IPS DF 4.7 (cell line): ENCODE results near the gene WLS.
"Not testable (repeated sequence)": the region's sequence is repeated elsewhere in the genome, so short reads cannot be mapped to it uniquely, and the experiment has no call there.

Source experiments
- DNase-seq: peaks from one replicate; pipeline ENCODE4 v3.0.0-alpha.2; 2013; ENCODE audit warnings: low spot score; ENCODE audit errors: extremely low read depth

WLS gene

DNA sequence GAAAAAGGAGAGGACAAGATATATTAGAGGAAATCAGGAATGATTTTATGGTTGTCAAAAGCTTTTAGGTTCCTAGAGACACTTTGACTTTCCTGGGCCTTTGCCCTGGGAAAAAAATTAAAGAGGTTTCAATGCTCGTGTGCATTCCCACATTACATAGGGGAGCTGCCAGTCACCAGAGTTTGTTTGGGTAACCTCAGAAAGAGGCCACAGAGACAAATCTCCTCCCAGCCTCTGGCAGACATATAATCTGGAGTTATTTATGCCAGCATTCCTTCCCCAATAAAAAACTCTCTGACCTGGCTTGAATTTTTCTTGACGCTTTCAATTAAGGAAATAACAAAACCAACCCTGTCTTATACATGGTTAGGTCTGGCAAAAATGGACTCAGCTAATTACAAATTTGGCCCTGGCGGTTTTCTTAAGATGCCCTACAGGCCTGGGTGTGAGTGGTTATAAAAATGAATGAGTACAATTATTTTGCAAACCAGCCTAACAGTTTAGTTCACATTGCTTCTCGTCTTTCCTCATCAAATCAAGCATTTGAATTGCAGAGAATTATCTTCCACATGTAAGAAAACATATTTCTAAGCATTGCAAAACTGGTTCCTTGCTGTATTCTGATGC lies 63.7 kb downstream of the WLS start:
- DNase-seq: no peak

DNA sequence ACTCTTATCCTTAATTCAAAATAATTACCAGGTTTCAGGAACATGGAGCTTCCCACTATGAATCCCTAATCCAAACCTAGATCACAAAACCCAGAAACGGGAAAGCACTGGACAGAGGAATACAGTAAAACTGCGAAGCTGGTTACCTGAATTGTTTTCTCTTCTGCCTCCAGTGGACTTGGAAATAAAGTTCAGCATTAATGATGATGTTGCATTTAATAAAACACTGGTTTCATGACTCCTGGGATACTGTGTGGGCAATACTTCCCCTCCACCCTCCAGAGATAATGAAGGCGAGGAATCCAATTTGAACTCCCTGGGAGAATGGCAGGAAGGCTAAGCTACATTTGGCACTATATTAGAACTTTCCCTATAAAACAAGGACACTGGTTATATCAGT lies 65.1 kb downstream of the WLS start:
- DNase-seq: no peak

DNA sequence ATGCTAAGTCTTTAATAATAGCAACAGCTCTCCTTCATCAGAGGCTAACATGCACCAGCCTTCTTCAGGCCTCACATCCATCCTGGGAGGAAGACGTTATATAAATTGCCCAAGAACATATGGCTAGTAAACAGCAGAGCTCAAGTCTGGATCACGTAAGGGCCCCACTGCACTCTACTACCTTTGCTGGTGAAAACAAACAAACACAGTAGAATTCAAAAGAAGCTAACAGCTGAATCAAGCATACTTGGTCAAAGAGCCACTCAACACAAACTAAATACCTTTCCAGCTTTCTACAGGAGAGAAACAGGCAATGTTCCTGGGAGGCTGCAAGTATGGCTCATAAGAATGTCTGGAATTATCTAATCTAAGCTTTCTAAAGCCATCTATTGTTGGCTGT lies 66.0 kb downstream of the WLS start:
- DNase-seq: no peak

DNA sequence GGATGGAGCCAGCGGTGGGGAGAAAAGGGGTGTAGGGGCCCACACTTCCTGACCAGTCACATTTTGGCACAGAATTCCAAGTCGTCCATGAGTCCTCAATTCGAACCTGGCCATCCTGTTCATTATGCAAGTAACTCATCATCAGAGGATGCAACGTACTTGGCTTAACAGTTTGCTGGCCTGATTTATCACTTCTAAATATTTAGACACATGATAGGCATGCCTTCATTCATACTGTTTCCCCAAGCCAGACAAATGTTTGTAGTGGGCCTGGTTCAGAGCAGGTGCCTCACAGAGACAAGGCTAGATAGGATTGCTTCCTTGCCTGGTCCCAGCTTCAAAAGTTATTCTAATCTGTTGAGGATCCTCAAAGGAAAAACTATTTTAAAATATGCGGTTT lies 66.7 kb downstream of the WLS start:
- DNase-seq: no peak

DNA sequence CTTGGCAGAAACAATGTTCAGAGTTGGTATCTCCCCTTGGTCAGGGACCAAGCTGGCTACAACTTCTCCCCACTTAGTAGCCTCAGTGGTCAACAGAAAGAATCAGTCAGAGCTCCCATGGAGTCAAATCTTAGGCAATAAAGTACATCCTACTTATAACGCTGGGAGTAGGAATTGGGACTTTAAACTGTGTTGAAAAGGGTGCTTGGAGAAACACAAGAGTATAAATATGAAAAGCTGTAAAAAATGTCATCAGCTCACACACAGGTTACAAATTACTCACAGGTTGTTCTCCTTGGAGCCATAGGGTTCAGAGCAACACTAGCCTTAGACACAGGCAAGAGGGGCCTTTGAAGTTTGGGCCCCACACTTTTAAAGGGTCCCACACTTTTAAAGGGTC lies 67.4 kb downstream of the WLS start:
- DNase-seq: no peak

DNA sequence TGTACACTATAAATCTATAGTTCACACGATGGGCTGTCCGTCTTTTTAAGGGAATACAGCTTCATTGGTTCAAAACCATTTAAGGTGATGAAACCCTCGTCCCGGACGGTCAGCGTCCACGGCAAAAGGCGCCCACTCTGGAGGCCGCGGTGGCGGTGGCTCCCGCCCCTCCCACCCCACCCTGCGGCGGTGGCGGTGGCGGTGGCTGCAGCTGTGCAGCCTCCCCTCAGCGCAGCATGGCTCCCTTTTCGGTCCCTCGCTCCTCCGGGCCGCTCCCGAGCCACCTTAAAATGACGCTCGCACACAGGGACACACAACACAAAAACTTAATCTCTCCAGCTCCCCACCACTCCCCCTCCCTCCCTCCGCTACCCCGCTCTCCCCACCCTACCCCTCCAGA lies 69.1 kb downstream of the WLS start:
- DNase-seq: no peak

DNA sequence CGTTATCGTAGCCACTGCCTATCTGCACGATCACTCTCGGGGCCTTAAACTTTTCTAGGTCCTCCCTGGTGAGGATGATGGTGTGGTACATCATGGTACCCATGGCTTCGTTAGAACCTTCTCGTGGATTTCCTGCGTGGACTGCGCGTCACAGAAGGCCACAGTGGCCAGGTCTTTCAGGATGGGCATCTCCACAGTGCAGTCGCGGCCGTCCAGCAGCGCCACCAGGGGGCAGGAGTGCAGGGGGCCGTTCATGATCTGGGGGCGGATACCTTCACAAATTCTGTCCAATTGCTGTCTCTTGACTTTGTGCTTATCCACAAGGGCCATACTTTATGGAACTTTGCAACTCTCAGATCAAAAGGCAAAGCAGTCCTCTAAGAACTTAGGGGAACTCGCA lies 69.6 kb downstream of the WLS start:
- DNase-seq: no peak

DNA sequence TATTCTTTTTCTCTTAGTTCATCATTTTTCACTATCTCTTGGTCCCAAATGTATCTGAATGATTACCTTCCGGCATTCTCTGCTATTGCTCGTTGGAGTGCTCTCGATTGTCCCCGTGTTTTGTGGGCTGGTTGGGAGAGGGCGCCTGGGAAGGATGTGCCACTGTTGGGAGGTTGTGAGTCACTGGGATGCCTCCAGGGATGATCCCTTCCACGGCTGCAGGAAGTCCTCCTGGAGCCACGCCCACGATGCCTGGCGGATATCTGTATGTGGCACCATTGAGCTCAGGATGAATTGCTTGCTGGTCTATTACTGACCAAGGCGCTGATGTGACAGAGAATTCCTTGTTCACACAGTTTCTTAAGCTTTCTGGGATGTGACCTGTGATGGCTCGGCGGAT lies 70.7 kb downstream of the WLS start:
- not testable (repeated sequence) for DNase-seq

DNA sequence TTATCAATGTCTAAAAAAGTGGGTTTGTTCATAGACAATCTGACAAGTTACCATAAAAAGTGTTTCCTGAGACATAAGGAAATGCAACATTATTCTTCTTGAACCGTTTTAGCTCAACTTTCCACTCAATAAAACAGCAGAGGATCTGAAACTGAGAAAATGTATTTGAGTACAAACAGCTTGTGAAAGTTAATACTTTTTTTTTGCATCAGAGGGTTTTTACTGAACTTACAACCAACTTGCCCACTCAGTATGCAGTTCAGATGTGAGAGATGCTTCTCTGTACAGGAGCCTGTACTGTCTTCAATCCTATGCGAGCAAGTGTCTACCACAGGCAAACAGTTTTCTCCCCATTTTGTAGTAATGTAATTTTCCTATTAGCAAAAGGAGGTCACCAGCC lies 71.4 kb downstream of the WLS start:
- DNase-seq: not testable (repeated sequence)

DNA sequence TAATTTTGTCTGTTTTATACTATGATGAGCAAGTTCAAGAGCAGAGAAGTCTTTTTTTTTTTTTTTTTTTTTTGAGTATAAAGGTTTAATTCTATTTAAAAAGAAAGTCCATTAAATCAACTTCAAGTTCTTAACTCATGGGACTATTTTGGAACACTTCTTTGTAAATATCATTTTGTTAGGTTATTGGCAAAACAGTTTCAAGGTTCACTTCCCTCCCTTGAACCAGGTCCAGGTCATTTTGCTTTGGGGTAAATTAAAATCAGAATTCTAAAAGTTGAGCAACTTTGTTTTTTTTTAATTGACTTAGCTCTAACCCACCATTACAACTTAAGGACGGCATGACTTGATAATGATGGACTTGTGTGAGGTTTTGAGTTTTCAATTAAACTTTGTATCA lies 72.3 kb downstream of the WLS start:
- DNase-seq: no peak

DNA sequence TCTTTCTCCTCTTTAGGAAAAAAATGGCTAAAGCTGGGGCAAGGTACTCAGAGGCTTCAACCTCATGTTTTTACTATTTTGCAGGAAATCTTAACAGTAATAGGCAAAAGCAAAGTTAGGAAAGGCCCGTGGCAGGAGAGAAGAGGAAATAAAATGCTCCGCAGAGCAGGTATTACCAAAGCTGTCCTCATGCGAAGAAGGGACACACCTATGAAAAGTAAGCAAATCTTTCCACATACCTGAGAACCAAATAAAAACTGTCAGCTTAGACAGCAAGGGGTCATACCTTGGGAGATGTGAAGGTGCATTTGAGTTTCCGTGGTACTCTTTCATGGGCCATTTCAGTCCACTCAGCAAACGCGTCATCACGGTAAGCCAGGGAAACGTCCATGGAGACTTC lies 73.5 kb downstream of the WLS start:
- DNase-seq: no peak

DNA sequence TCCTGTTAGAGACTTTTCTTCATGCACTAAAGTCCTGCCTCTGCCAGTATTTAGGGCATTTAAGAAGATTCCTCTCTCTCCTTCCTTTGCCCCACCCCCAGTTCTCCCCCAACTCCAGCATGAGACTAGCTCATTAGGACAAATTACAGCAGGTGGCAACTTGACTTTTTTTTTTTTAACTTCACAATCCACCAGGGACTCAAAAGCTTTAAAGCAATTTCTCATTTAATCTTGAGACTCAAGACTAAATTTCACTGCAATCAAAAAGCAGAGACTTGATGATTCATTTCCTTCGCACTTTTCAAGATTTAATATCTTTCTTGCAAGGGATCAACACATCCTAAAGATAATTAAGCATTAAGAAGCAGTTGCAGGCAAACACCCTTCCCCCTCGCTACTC lies 74.9 kb downstream of the WLS start:
- no peak for DNase-seq

DNA sequence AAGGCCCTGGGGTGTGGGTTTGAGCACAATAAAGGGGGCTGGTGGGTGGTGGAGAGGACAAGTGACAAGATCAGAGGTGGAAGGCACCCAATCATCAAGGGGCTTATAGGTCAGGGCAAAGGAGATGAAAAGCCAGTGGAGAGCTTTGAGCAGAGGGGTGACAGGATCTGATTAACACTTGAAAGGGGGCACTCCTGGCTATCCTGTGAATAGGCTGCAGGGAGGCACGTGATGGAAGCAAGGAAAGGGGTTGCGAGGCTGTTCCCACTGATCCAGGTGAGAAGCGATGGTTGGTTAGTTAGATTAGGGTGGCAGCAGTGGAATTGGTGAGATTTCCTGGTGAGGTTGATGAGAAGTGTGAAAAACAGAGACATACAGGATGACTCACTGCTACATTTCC lies 80.6 kb downstream of the WLS start:
- no peak for DNase-seq

DNA sequence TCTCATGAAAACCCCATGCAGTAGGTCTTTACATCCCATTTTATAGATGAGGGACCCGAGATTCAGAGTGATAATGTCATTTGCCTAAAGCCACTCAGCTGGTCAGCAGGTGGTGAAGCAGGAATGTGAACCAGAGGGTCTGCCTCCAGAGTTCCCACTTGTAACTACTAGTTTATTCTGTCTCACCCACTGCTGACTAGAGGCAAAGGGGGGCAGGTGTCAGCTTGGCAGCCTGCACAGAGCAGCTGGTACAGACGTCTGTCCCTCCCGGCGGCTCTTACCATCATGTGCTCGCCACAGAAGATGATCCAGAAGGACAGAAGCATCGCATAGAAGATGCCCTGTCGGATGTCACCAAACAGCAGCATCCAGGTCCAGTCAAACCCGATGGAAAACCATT lies 82.4 kb downstream of the WLS start:
- DNase-seq: no peak

DNA sequence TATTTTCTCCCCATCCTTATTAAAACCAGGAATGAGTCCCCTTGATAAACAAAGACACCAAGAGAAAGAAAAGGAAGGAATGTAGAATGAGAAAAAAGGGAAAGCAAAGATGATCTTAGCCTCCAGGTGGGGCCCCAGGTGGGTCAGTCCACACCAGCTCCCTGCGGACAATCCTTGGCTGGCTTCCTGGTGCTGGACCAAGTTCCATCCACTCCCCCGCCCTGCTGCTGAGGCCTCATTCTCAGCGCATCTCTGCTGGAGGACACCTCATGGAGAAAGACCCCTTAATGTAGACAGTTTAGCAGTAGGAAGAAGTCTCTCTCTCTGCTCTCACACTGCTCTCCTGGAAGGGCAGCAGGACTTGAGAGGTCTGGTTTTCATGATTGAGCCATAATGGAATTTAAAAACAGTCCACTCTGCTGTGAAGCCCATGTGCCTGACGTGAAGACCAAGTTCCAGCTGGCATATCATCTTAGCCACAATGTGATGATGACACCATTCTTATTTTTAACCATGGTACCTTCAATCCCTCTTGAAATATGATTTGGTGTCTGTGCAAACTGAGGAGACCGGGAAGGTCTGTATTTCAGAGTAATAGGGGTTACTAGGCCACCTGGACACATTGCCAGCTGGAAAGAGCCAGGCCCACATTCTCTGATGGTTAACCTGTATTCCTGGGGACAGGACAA lies 83.1 kb downstream of the WLS start:
- DNase-seq: no peak

DNA sequence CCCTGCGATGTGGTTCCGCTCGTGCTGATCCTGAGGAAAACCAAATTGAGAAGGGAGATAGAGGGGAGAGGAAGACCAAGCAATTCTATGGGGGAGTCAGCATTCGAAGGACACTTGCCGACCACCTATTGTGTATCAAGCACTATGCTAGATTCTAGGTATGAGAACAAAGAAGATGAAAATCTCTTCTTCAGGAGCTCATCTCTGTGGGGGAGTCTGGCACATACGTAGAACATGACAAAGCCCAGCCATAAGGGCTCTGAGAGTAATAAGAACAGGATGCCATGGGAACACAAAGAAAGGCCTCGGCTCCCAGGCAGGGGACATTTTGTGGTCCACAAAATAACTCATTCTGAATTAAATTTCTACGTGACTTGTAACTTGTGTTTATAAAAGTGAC lies 83.7 kb downstream of the WLS start:
- DNase-seq: no peak

DNA sequence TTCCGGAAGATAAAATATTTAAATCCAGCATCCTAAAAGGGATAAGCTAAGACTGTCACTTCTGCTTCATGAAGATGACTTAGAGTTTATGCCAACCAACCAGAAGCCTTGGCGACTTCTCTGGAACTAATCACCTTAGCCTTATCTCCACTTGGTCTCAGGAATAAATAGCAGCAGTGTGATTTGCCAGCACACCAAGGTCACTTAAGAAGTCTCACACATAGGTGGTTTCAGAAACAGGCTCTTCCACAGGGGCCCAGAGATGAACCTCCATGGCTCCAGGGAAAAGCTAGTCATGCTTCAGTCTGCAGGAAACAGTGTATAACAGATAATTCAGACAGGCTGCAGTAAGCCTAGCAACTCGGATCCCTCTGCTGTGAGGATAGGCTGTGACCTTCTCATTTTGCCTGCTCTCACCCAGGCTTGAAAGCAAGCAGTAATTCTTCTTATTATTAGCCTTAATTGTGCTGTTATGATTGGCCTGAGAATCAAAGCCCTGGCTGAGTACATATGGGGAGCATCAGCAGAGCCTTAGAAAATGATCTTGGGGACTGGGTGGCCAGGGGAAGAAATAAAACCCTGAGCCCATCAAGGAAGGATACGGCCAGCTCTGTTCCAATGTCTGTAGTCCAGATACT lies 84.7 kb downstream of the WLS start:
- DNase-seq: no peak

DNA sequence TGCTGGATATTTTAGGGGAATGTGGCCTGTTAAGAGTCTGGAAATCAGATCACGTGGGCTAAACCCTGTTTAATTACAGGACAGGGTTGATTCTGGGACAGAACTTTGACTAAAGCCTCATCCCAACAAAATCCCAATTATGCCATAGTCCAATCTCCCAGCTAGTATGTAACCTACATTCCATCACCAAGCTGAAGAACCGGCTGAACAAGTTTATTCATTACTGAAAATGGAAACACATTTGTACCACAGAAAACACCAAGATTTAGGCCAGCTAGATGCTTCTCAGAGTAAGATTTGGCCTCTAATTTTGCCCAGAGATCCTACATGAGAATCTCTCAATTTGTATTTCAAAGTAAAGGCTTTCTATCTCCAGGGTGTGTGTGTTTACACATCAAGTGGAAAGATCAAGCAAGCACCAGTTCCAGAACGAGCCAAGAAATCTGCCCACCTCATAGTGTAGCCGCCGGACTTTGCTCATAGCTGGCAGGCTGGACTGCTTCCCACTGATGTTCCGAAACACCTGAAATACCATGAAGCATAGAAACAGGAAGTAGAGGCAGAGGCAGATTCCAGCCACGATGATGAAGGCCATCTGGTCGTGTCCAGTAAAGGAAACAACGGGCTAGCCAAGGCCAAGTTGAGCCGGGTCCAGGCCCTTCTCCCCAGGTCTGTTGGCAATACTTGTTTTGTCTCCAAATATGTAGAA lies 86.8 kb downstream of the WLS start:
- no peak for DNase-seq

DNA sequence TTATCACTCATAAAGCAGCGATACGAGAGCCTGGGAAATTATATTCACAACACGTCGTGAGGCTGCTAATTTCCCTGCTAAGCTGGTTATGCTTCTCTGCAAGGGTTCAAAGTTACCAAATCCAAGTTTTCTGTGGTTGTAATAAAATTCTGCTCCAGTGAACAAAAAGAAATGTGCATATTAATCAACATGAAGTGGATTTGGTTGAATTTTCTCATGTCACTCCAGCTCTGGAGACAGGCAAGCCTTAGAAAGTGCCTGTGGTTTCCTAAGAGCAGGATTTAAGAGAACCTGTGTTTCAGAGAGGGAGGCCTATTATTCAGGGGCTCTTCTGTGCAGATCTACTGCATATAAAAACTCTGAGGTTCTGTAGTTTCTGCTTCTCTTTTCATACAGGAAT lies 87.5 kb downstream of the WLS start:
- no peak for DNase-seq

DNA sequence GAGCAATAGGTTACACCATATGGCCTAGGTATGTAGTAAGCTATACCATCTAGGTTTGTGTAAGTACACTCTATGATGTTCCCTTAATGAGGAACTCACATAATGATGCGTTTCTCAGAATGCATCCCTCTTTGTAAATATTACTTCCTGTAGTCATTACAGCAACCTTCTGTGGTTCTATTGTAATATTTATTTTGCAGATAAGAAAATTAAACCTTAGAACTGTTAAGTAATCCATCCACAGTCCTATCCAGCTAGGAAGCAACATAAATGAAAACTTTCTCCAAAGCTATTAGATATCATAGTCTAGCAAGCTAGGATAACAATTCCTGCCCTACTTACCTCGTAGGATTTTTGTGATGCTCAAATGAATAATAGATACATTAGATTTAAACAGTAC lies 88.7 kb downstream of the WLS start:
- no peak for DNase-seq

DNA sequence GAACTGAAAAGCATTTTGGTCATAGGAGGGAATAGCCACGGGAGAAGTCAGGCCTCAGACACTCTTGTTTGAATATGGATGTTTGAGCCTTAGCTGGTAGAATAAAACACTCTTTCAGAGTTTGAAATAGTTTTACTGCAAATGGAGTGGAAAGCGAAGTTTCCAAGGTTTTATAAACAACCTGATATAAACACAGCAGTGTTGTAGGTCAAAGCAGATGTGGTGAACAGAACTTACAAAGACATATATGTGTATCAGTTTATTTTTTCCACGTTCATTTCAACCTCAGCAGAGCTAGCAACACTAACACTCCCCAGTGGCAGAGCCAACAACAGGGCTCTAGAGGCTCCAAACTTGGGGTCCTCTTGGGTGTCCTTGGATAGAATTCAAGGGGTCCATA lies 89.9 kb downstream of the WLS start:
- no peak for DNase-seq

DNA sequence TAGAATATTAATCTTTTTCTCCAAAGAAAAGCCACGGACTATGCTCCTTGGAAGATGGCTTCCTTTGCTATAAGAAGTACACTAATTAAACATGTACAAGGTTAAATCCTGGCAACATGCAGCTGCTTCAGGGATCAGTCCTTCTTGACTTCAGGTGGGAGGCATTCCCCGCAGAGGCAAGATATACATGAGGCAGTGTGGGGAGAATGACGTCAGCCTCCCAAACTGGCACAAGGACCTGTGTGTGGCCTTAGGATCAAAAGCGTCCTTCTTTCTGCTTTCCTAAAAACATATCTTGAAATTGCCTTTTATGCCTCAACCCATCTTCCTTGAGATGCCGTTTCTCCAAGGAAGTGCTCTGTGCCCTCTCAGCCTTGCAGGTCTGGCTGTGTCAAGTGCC lies 90.3 kb downstream of the WLS start:
- DNase-seq: no peak
